PC-3 (cell line): ENCODE measurements around the gene ARHGEF2. TPM values are rescaled to one million over a fixed set of nuclear protein-coding genes. Genes with fewer than 3 reads are reported as not detected.

Experiments
- ATAC-seq: fragments of 200-7000 bp; cut with Tn5 transposase; 2 replicates; pipeline ENCODE4 v1.9.1; 2020; ENCODE audit warnings: mild to moderate bottlenecking, moderate library complexity
- BruUV-seq: library from RNA; stranded (reverse); fragments of 400-500 nt; replicated peaks from 2 replicates; lab custom pipeline; 2021; lab: Mats Ljungman, UMichigan
- CTCF ChIA-PET: fragments of 300-600 bp; sonication (Branson Sonifier 250); formaldehyde crosslinking; loops from one replicate; lab custom pipeline; 2022; ENCODE audit warnings: antibody characterized with exemption; lab: Charles Lee
- POLR2A ChIA-PET: fragments of 300-600 bp; sonication (Branson Sonifier 250); formaldehyde crosslinking; loops from one replicate; lab custom pipeline; 2022; ENCODE audit warnings: antibody characterized with exemption; ENCODE audit not compliant: unreplicated experiment; lab: Charles Lee
- DNase-seq: peaks from one replicate; pipeline ENCODE4 v3.0.0-alpha.2; 2015
- H2AFZ ChIP-seq: fragments of 300-600 bp; sonication (generic); 2 replicates; pipeline ENCODE4 v1.6.0; 2016; ENCODE audit warnings: antibody characterized with exemption, low read length
- H3F3A ChIP-seq: fragments of 300-600 bp; sonication (generic); one replicate; pipeline ENCODE4 v1.6.0; 2017; ENCODE audit warnings: antibody characterized with exemption, low read length, control low read depth, mild to moderate bottlenecking; ENCODE audit not compliant: unreplicated experiment
- H3K27ac ChIP-seq: fragments of 300-600 bp; sonication (generic); 2 replicates; pipeline ENCODE4 v1.5.1; 2016; ENCODE audit warnings: mild to moderate bottlenecking, low read length
- H3K27me3 ChIP-seq: fragments of 300-600 bp; sonication (generic); 2 replicates; pipeline ENCODE4 v1.6.1; 2016; ENCODE audit warnings: low read length, mixed read lengths
- H3K36me3 ChIP-seq: fragments of 300-600 bp; sonication (generic); 2 replicates; pipeline ENCODE4 v1.6.1; 2016; ENCODE audit warnings: low read depth, mixed run types, low read length, mixed read lengths
- H3K4me1 ChIP-seq: fragments of 300-600 bp; sonication (generic); 2 replicates; pipeline ENCODE4 v1.5.1; 2016; ENCODE audit warnings: low read length; ENCODE audit not compliant: insufficient read depth
- H3K4me2 ChIP-seq: fragments of 300-600 bp; sonication (generic); 2 replicates; pipeline ENCODE4 v1.6.0; 2016; ENCODE audit warnings: low read length
- H3K4me3 ChIP-seq: fragments of 300-600 bp; sonication (generic); 2 replicates; pipeline ENCODE4 v1.5.1; 2016; ENCODE audit warnings: mild to moderate bottlenecking, low read length, mixed read lengths
- H3K79me2 ChIP-seq: fragments of 300-600 bp; sonication (generic); 2 replicates; pipeline ENCODE4 v1.6.1; 2017; ENCODE audit warnings: low read length, mixed read lengths
- H3K9ac ChIP-seq: fragments of 300-600 bp; sonication (generic); 2 replicates; pipeline ENCODE4 v1.6.0; 2016; ENCODE audit warnings: mild to moderate bottlenecking, low read length
- H3K9me2 ChIP-seq: fragments of 300-600 bp; sonication (generic); replicated peaks from 2 replicates; pipeline ENCODE4 v1.6.1; 2016; ENCODE audit warnings: mixed run types, low read length, mixed read lengths
- H3K9me3 ChIP-seq: fragments of 300-600 bp; sonication (generic); 2 replicates; pipeline ENCODE4 v1.6.1; 2016; ENCODE audit warnings: low read length, mixed read lengths
- H4K20me1 ChIP-seq: fragments of 300-600 bp; sonication (generic); 2 replicates; pipeline ENCODE4 v1.6.1; 2016; ENCODE audit warnings: low read length, mixed read lengths
- CTCF ChIP-seq: fragments of 300-600 bp; sonication (generic); conservative IDR thresholded peaks from 2 replicates; pipeline ENCODE4 v1.5.1; 2017; ENCODE audit warnings: antibody characterized with exemption, low read depth, mild to moderate bottlenecking, low read length
- EZH2 ChIP-seq: fragments of 300-600 bp; sonication (generic); IDR thresholded peaks from one replicate; pipeline ENCODE4 v1.6.1; 2017; ENCODE audit warnings: antibody characterized with exemption, mild to moderate bottlenecking, low read length; ENCODE audit not compliant: unreplicated experiment
- EZH2phosphoT487 ChIP-seq: fragments of 300-600 bp; sonication (generic); IDR thresholded peaks from 2 replicates; pipeline ENCODE4 v1.6.1; 2018; ENCODE audit warnings: mild to moderate bottlenecking, antibody characterized with exemption, low read length, borderline replicate concordance
- intact Hi-C: fragments of 100-400 bp; cut with micrococcal nuclease; formaldehyde crosslinking; loops from 2 replicates; pipeline ENCODE4 v1.9.0; 2023
- total RNA-seq: library from RNA; depleted of rRNA; stranded (reverse); fragments of >200 nt; gene quantifications from 2 replicates; pipeline ENCODE4 v1.2.3, GENCODE V29; 2014

The ARHGEF2 gene
- total RNA-seq, 1 experiment from 2014 or later: 65.9 TPM

DNA sequence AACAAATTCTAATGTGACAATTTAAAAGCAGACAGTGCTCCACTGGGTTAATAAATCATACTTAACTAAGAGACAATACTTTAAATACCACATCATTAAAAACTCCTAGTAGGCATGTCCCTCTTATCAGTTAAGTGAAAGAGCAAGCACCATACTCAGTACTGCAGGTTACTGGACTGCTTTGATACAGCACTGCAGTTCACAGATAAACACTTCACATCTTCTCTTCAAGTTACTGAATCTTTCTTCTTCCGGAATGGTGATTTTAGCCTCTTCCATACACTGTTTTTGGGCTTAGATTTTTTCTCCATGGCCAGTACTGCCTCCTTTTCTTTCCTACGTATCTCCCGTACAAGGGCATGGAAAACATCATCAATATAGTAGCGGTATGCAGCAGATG is 78.2 kb downstream of the ARHGEF2 start:
- Histone ChIP-seq H3K4me3 (no peak overlapping the region), H3K79me2 (no peaks in the 10 kb centered on the region), H3F3A (no peaks in the 10 kb centered on the region), H3K36me3 (peaks cover 53% of the 10 kb centered on the region), H3K9ac (no peak overlapping the region), H3K27ac (no peak overlapping the region), H3K4me2 (no peak overlapping the region), H4K20me1 (no peaks in the 10 kb centered on the region), H3K9me3 (no peaks in the 10 kb centered on the region), H3K27me3 (no peaks in the 10 kb centered on the region), H3K9me2 (no peaks in the 10 kb centered on the region), H2AFZ (no peak overlapping the region), H3K4me1 (no peaks in the 10 kb centered on the region)
- TF ChIP-seq CTCF: no peak
- TF ChIP-seq EZH2phosphoT487: no peak
- no peak for TF ChIP-seq EZH2
- CTCF ChIA-PET: no interaction called here
- DNase-seq (no peak), ATAC-seq (no peak)
- intact Hi-C loops: no loop called here
- POLR2A ChIA-PET: no interaction called here
- BruUV-seq: no TSS peak

GRCh38 chr1:155899683-155900082 is 78.7 kb downstream of the ARHGEF2 start:
- Histone ChIP-seq H3K4me3 (no peak overlapping the region), H2AFZ (no peak overlapping the region), H3F3A (no peaks in the 10 kb centered on the region), H3K9ac (no peak overlapping the region), H3K36me3 (peaks cover 50% of the 10 kb centered on the region), H3K9me3 (no peaks in the 10 kb centered on the region), H3K4me1 (no peaks in the 10 kb centered on the region), H3K4me2 (no peak overlapping the region), H3K9me2 (no peaks in the 10 kb centered on the region), H3K27ac (no peak overlapping the region), H3K79me2 (no peaks in the 10 kb centered on the region), H4K20me1 (no peaks in the 10 kb centered on the region), H3K27me3 (no peaks in the 10 kb centered on the region)
- TF ChIP-seq EZH2phosphoT487 (no peak), CTCF (no peak), EZH2 (no peak)
- TSS peak; percentile 14 for BruUV-seq
- ATAC-seq (no peak), DNase-seq (no peak)
- ChIA-PET CTCF (no interaction called here), POLR2A (no interaction called here)
- intact Hi-C loops: no loop called here

- no peak overlapping the region for H3K27ac ChIP-seq
- H2AFZ ChIP-seq: no peak overlapping the region
- peaks cover 42% of the 10 kb centered on the region for H3K36me3 ChIP-seq
- no peak for TF ChIP-seq EZH2phosphoT487
- CTCF ChIA-PET: interaction anchor here (0.6 kb wide), 2 partner anchors 29 to 85 kb away, joined by 3 read pairs; no protein-coding TSS in a partner anchor
- H3K27me3 ChIP-seq: no peaks in the 10 kb centered on the region
- H3K4me2 ChIP-seq: no peak overlapping the region
- no peak overlapping the region for H3K9ac ChIP-seq
- H3K9me2 ChIP-seq: no peaks in the 10 kb centered on the region
- H3K9me3 ChIP-seq: no peaks in the 10 kb centered on the region
- no peaks in the 10 kb centered on the region for H3K79me2 ChIP-seq
- H4K20me1 ChIP-seq: no peaks in the 10 kb centered on the region
- POLR2A ChIA-PET: interaction anchor here (0.6 kb wide), 1 partner anchor 32 kb away, joined by 4 read pairs; no protein-coding TSS in a partner anchor
- ATAC-seq (no peak), DNase-seq (no peak)
- intact Hi-C loops: no loop called here
- peaks cover 4% of the 10 kb centered on the region for H3F3A ChIP-seq
- peaks cover 5% of the 10 kb centered on the region for H3K4me1 ChIP-seq
- no TSS peak for BruUV-seq
- H3K4me3 ChIP-seq: no peak overlapping the region
Measured at GRCh38 chr1:155898888-155899287, 79.5 kb downstream of the ARHGEF2 start.
